Measurements from ENCODE around the gene SNCA.
A peak's percentile ranks its signal among the peaks of the same experiment; 100 is the strongest.

Gene SNCA

DNA sequence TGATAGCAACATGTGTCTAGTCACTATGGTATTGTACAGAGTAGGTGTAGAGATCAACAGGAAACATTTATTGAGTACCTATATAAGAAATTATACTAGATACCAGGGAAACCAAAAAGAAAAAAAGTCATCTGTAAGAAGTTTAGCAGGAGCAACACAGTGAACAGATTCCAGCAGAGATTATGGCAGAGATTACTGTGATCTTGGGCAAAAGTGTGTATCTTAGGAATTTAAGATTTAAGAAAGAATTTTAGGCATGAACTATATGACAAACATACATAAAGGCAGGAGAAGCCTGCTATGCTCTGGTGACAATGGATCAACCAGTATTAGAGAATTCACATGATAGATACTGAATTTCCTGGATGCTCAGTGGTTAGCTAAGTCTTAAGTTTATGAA lies 37.9 kb downstream of the SNCA start:
- ATAC-seq = no peak
- TF ChIP-seq ESRRG (CRISPR knock-in tag; IDR thresholded peaks at IDR 0.05) (no peak), ISL1 (CRISPR knock-in tag; IDR thresholded peaks at IDR 0.05) (no peak), TOX (CRISPR knock-in tag; IDR thresholded peaks at IDR 0.05; ENCODE audit: borderline replicate concordance) (no peak), ZFP30 (CRISPR knock-in tag; IDR thresholded peaks at IDR 0.05) (no peak)
- TF ChIP-seq, protein P1, sequence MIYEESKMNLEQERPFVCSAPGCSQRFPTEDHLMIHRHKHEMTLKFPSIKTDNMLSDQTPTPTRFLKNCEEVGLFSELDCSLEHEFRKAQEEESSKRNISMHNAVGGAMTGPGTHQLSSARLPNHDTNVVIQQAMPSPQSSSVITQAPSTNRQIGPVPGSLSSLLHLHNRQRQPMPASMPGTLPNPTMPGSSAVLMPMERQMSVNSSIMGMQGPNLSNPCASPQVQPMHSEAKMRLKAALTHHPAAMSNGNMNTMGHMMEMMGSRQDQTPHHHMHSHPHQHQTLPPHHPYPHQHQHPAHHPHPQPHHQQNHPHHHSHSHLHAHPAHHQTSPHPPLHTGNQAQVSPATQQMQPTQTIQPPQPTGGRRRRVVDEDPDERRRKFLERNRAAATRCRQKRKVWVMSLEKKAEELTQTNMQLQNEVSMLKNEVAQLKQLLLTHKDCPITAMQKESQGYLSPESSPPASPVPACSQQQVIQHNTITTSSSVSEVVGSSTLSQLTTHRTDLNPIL (CRISPR knock-in tag; IDR thresholded peaks at IDR 0.05; ENCODE audit: low read depth) = no peak

DNA sequence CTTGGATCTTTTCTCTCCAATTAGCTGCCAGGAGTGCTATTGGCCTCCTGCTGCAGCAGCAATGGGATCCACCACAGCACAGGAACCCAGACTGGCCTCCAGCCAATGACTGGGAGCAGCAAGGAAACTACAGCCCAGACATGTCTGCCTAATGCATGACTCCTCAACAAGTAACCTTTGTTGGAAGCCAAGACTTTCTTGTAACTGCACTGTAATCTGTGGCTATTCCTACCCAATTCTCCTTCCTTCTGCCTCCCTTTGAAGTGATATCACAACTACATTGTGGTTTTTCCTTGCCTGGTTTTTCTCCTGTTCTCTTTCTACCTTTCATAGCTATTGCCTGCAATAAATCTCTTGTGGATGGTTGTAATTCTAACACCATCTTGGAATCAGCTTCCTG lies 39.8 kb downstream of the SNCA start:
- TF ChIP-seq GLIS3 (CRISPR knock-in tag; IDR thresholded peaks at IDR 0.05) (no peak), TOX (CRISPR knock-in tag; IDR thresholded peaks at IDR 0.05; ENCODE audit: borderline replicate concordance) (0 out of 2 replicates have a peak, but pooled peaks have one; percentile 34)
- peak; percentile 22; the same call in 2 of the 3 replicates for ATAC-seq

DNA sequence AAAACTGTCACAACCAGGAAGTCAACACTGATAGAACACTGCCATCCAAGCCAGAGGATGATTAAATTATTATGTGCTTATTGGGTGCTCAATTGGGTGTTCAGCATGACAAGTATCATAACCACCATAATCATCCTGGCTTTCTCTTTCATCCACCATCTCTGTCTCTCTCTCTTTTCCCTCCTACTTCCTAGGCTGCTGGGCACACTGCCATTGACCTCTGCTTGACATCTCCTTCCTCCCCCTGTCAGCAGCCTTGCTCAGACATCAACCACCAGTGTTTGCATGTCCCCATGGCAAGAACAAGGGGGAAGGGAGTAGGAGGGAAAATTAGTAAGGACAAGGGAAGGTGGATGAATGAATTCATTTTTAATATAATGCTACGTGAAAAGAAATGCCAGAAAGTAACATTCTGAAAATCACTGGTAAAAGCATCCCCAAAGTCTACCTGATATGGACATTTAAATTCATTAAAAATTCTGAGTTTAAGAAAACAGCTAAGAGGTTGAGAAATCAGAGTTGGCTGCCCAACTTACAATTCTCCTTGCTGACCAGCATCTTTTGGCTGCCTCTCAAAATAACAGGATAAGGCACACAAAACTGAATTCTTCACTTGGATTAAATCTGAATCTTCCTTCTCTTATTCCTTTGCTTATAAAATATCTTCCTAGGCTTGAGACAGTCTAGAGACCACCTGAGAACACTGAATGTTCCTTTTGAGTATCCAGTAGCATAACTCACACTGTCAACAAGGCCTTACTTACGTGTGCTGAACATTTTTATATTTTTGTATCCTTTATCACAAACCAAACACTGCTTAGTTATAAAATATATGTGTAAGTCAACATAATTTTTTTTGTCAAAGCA lies 48.5 kb downstream of the SNCA start:
- TF ChIP-seq ZNF565 (CRISPR knock-in tag; conservative IDR thresholded peaks at IDR 0.05; ENCODE audit: low read depth) (no peak), TOX (CRISPR knock-in tag; IDR thresholded peaks at IDR 0.05; ENCODE audit: borderline replicate concordance) (no peak), ARNTL (CRISPR knock-in tag; IDR thresholded peaks at IDR 0.05; ENCODE audit: borderline replicate concordance, low read depth) (no peak), ISL1 (CRISPR knock-in tag; IDR thresholded peaks at IDR 0.05) (no peak), ESRRG (CRISPR knock-in tag; IDR thresholded peaks at IDR 0.05) (no peak), ZFP30 (CRISPR knock-in tag; IDR thresholded peaks at IDR 0.05) (no peak), OSR1 (CRISPR knock-in tag; IDR thresholded peaks at IDR 0.05) (no peak), PPARA (CRISPR knock-in tag; IDR thresholded peaks at IDR 0.05; ENCODE audit: borderline replicate concordance) (no peak), ZNF8 (CRISPR knock-in tag; IDR thresholded peaks at IDR 0.05) (no peak), ZFP3 (CRISPR knock-in tag; IDR thresholded peaks at IDR 0.05) (no peak), GLIS3 (CRISPR knock-in tag; IDR thresholded peaks at IDR 0.05) (no peak)
- TF ChIP-seq, protein P2, sequence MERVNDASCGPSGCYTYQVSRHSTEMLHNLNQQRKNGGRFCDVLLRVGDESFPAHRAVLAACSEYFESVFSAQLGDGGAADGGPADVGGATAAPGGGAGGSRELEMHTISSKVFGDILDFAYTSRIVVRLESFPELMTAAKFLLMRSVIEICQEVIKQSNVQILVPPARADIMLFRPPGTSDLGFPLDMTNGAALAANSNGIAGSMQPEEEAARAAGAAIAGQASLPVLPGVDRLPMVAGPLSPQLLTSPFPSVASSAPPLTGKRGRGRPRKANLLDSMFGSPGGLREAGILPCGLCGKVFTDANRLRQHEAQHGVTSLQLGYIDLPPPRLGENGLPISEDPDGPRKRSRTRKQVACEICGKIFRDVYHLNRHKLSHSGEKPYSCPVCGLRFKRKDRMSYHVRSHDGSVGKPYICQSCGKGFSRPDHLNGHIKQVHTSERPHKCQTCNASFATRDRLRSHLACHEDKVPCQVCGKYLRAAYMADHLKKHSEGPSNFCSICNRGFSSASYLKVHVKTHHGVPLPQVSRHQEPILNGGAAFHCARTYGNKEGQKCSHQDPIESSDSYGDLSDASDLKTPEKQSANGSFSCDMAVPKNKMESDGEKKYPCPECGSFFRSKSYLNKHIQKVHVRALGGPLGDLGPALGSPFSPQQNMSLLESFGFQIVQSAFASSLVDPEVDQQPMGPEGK (CRISPR knock-in tag; IDR thresholded peaks at IDR 0.05; ENCODE audit: borderline replicate concordance) = no peak
- TF ChIP-seq, protein P3, sequence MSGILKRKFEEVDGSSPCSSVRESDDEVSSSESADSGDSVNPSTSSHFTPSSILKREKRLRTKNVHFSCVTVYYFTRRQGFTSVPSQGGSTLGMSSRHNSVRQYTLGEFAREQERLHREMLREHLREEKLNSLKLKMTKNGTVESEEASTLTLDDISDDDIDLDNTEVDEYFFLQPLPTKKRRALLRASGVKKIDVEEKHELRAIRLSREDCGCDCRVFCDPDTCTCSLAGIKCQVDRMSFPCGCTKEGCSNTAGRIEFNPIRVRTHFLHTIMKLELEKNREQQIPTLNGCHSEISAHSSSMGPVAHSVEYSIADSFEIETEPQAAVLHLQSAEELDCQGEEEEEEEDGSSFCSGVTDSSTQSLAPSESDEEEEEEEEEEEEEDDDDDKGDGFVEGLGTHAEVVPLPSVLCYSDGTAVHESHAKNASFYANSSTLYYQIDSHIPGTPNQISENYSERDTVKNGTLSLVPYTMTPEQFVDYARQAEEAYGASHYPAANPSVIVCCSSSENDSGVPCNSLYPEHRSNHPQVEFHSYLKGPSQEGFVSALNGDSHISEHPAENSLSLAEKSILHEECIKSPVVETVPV (CRISPR knock-in tag; IDR thresholded peaks at IDR 0.05) = no peak
- TF ChIP-seq, protein P4, sequence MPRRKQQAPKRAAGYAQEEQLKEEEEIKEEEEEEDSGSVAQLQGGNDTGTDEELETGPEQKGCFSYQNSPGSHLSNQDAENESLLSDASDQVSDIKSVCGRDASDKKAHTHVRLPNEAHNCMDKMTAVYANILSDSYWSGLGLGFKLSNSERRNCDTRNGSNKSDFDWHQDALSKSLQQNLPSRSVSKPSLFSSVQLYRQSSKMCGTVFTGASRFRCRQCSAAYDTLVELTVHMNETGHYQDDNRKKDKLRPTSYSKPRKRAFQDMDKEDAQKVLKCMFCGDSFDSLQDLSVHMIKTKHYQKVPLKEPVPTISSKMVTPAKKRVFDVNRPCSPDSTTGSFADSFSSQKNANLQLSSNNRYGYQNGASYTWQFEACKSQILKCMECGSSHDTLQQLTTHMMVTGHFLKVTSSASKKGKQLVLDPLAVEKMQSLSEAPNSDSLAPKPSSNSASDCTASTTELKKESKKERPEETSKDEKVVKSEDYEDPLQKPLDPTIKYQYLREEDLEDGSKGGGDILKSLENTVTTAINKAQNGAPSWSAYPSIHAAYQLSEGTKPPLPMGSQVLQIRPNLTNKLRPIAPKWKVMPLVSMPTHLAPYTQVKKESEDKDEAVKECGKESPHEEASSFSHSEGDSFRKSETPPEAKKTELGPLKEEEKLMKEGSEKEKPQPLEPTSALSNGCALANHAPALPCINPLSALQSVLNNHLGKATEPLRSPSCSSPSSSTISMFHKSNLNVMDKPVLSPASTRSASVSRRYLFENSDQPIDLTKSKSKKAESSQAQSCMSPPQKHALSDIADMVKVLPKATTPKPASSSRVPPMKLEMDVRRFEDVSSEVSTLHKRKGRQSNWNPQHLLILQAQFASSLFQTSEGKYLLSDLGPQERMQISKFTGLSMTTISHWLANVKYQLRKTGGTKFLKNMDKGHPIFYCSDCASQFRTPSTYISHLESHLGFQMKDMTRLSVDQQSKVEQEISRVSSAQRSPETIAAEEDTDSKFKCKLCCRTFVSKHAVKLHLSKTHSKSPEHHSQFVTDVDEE (CRISPR knock-in tag; IDR thresholded peaks at IDR 0.05) = no peak
- TF ChIP-seq, protein P1 (CRISPR knock-in tag; IDR thresholded peaks at IDR 0.05; ENCODE audit: low read depth) = no peak
- ATAC-seq = peak; percentile 56

DNA sequence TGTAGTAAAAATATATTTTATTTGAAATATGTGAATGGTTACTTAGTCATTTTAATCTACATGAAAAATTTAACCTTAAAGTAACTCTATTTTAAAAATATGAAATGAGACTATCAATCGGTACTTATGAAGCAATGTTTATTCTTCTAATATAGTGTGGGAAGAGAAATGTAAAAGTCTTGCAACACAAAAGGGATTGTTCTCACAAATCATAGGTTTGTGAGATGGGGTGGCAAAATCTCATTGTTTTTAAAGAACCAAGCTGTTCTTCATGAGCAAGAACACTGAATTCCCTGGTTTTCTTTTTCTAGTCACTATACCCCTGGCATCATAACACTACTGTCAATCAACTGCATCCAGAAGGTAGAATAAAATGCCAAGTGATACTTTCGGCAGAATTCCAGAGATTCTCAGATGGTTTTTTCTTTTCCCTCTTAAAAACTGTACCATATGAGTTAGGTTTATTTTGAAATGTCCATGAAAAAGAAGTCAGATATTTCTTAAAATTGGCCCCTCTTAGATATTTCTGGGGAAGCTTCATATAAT lies 52.2 kb downstream of the SNCA start:
- TF ChIP-seq TCF4 (CRISPR knock-in tag; IDR thresholded peaks at IDR 0.05; ENCODE audit: borderline replicate concordance) = no peak
- TF ChIP-seq, protein P4 (CRISPR knock-in tag; IDR thresholded peaks at IDR 0.05) = no peak
- no peak for TF ChIP-seq PPARA (CRISPR knock-in tag; IDR thresholded peaks at IDR 0.05; ENCODE audit: borderline replicate concordance)
- no peak for TF ChIP-seq BACH2 (CRISPR knock-in tag; IDR thresholded peaks at IDR 0.05; ENCODE audit: borderline replicate concordance)
- no peak for TF ChIP-seq ZNF565 (CRISPR knock-in tag; conservative IDR thresholded peaks at IDR 0.05; ENCODE audit: low read depth)
- TF ChIP-seq TOX (CRISPR knock-in tag; IDR thresholded peaks at IDR 0.05; ENCODE audit: borderline replicate concordance) = no peak
- TF ChIP-seq OSR1 (CRISPR knock-in tag; IDR thresholded peaks at IDR 0.05) = no peak
- TF ChIP-seq RARB (CRISPR knock-in tag; IDR thresholded peaks at IDR 0.05) = no peak
- no peak for TF ChIP-seq ZNF8 (CRISPR knock-in tag; IDR thresholded peaks at IDR 0.05)
- no peak for ATAC-seq

Measured in SK-N-SH treated with all-trans-retinoic acid at 6 μM for 48 hours (cell line).